Thoracic aorta (tissue), 2 donors: Measurements from ENCODE around the gene ENAH. TPM values are rescaled to one million over a fixed set of nuclear protein-coding genes. Genes with fewer than 3 reads are reported as not detected.

Experiments used
- ATAC-seq: fragments of 150-250 bp; one replicate; pipeline ENCODE4 v1.8.0; 2017; ENCODE audit warnings: low read depth; ENCODE audit not compliant: insufficient number of reproducible peaks, low FRiP score
- DNase-seq: peaks from one replicate; pipeline ENCODE4 v3.0.0-alpha.2; 2020; ENCODE audit warnings: low spot score
- H3K27ac ChIP-seq, 2 donors: fragments of 200-600 bp; sonication (generic); 1 replicate in 1 of 2; 2 replicates in 1 of 2; pipeline ENCODE4 v1.5.1; 2016; ENCODE audit warnings: mild to moderate bottlenecking in 2 of 2, moderate library complexity in 2 of 2
- H3K27me3 ChIP-seq: fragments of 200-600 bp; sonication (generic); replicated peaks from 2 replicates; pipeline ENCODE4 v1.6.0; 2016; ENCODE audit warnings: mild to moderate bottlenecking; ENCODE audit not compliant: insufficient read depth
- H3K36me3 ChIP-seq: fragments of 200-600 bp; sonication (generic); one replicate; pipeline ENCODE4 v1.5.1; 2016
- H3K4me1 ChIP-seq, 2 donors: fragments of 200-600 bp; sonication (generic); 1 replicate in 1 of 2; 2 replicates in 1 of 2; pipeline versions ENCODE4 v1.5.1 to v1.6.0; 2016; ENCODE audit warnings: low read depth in 2 of 2, mild to moderate bottlenecking in 1 of 2; ENCODE audit not compliant: control insufficient read depth in 1 of 2
- H3K4me3 ChIP-seq: fragments of 200-600 bp; sonication (generic); 2 replicates; pipeline ENCODE4 v1.5.1; 2016; ENCODE audit warnings: mild to moderate bottlenecking
- H3K9me3 ChIP-seq: fragments of 200-600 bp; sonication (generic); 2 replicates; pipeline ENCODE4 v1.5.1; 2016
- total RNA-seq, 2 donors: library from RNA; depleted of rRNA; stranded (reverse); fragments of >200 nt; gene quantifications; one replicate each; pipeline versions ENCODE4 v1.1.0 to v1.2.3, GENCODE V29; 2016
- TF ChIP-seq, protein P1 (sequence below): fragments of 200-600 bp; sonication (generic); IDR thresholded peaks from one replicate; pipeline ENCODE4 v1.5.1; 2019; ENCODE audit warnings: antibody characterized with exemption

ENAH gene
- total RNA-seq, 2 donors from 2014 or later = 111 to 119 TPM

DNA sequence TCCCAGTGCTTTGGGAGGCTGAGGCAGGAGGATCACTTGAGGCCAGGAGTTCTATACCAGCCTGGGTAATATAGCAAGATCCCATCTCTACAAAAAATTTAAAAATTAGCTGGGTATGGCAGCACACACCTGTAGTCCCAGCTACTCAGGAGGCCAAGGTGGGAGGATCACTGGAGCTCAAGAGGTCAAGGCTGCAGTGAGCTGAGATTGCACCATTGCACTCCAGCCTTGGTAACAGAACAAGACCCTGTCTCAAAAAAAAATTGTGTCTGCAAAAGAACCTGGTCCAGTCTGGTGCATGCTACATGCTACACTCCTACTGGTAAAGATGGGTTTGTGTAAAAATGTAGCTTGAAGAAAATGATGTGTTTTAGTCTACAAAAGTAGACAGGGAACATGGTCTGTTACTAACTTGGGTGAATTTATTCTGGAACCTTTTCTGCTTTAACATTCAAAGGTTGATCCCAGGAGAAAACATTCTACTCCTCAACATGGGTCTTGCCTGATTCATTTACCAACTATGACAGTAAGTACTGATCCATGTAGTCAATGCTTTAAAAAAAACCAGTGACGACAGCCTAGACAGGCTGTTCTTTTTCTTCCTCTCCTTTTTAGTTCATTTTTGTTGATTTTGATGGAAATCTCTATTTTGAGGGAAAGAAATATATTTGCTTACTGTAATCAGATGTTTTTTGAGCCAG is 32.7 kb upstream of the ENAH start:
- DNase-seq = no peak
- peak; percentile 88 for ATAC-seq
- H3K27ac ChIP-seq = peak overlapping the region; percentile 45 to 64

GRCh38 chr1:225684741-225685140 is 31.8 kb upstream of the ENAH start:
- H3K4me1 ChIP-seq = peaks cover 0 to 20% of the 10 kb centered on the region in 2 donors
- H3K9me3 ChIP-seq = no peaks in the 10 kb centered on the region
- no peak overlapping the region for H3K4me3 ChIP-seq
- H3K36me3 ChIP-seq = no peaks in the 10 kb centered on the region
- H3K27me3 ChIP-seq = no peaks in the 10 kb centered on the region
- DNase-seq (no peak), ATAC-seq (no peak)
- H3K27ac ChIP-seq = no peak overlapping the region
- TF ChIP-seq, protein P1, sequence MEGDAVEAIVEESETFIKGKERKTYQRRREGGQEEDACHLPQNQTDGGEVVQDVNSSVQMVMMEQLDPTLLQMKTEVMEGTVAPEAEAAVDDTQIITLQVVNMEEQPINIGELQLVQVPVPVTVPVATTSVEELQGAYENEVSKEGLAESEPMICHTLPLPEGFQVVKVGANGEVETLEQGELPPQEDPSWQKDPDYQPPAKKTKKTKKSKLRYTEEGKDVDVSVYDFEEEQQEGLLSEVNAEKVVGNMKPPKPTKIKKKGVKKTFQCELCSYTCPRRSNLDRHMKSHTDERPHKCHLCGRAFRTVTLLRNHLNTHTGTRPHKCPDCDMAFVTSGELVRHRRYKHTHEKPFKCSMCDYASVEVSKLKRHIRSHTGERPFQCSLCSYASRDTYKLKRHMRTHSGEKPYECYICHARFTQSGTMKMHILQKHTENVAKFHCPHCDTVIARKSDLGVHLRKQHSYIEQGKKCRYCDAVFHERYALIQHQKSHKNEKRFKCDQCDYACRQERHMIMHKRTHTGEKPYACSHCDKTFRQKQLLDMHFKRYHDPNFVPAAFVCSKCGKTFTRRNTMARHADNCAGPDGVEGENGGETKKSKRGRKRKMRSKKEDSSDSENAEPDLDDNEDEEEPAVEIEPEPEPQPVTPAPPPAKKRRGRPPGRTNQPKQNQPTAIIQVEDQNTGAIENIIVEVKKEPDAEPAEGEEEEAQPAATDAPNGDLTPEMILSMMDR = no peak

More for the DNA sequence above, 32.7 kb upstream of the ENAH start:
- Histone ChIP-seq H3K36me3 (no peaks in the 10 kb centered on the region), H3K4me1 (peaks cover 0 to 22% of the 10 kb centered on the region in 2 donors), H3K27me3 (no peaks in the 10 kb centered on the region), H3K9me3 (no peaks in the 10 kb centered on the region), H3K4me3 (no peak overlapping the region)
- TF ChIP-seq, protein P1 = no peak

- H3K9me3 ChIP-seq = no peaks in the 10 kb centered on the region
- H3K4me3 ChIP-seq = no peak overlapping the region
- ATAC-seq (no peak), DNase-seq (no peak)
- no peaks in the 10 kb centered on the region for H3K27me3 ChIP-seq
- H3K36me3 ChIP-seq = no peaks in the 10 kb centered on the region
- peaks cover 0 to 16% of the 10 kb centered on the region in 2 donors for H3K4me1 ChIP-seq
- TF ChIP-seq, protein P1 = no peak
- H3K27ac ChIP-seq = no peak overlapping the region
Observed at GRCh38 chr1:225681231-225681630, 28.3 kb upstream of the ENAH start.

GRCh38 chr1:225678545-225678944 is 25.6 kb upstream of the ENAH start:
- no peak for ATAC-seq
- TF ChIP-seq, protein P1 = no peak
- Histone ChIP-seq H3K27me3 (no peaks in the 10 kb centered on the region), H3K4me3 (no peak overlapping the region), H3K4me1 (no peaks in the 10 kb centered on the region), H3K27ac (no peak overlapping the region), H3K36me3 (no peaks in the 10 kb centered on the region), H3K9me3 (no peaks in the 10 kb centered on the region)
- DNase-seq = no peak

DNA sequence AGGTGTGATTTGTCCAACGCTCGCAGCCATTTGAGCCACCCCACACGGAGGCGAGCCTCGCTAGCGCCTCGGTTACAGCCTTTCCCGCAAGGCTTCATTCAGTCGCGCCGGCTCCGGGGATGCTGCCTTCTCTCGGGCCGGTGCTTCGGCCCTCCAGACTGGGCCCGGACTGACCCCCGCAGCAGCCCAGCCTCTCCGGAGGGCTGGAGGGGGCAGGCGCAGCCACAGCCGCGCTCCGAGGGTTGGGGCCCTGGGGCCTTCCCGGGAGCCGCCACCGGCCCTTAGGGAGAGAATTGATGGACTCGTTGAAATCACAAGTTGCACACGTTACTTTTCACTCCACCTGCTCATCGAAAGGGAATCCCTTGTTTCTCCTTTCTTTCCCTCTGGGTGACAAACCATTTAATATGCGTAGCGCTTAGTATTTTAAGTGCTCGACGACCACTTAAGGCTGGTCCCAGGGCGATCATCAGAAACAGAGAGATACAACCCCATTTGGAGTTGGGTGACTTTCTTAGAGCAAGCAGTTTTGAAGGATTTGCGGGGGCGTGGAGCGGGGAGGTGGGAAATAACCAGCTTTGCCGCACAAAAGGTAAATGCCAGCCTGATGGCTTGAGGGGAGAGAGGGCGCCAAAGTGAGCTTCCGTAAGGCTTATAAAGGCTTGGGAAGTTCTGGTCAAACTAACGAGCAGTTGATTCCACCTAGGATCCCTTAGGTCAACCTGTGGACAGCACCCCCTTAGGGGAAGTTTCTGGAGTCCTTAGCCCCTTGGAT is 24.6 kb upstream of the ENAH start:
- no peaks in the 10 kb centered on the region for H3K36me3 ChIP-seq
- ATAC-seq (no peak), DNase-seq (no peak)
- H3K4me1 ChIP-seq = no peaks in the 10 kb centered on the region
- no peak overlapping the region for H3K27ac ChIP-seq
- H3K27me3 ChIP-seq = no peaks in the 10 kb centered on the region
- H3K9me3 ChIP-seq = no peaks in the 10 kb centered on the region
- TF ChIP-seq, protein P1 = no peak
- H3K4me3 ChIP-seq = peak overlapping the region; percentile 56
